ENCODE data around the gene LIPK. TPM values are rescaled to one million over a fixed set of nuclear protein-coding genes. Genes with fewer than 3 reads are reported as not detected.
"Not testable (repeated sequence)": the region's sequence is repeated elsewhere in the genome, so short reads cannot be mapped to it uniquely, and the experiment has no call there.

LIPK gene
- total RNA-seq, 1 experiment from 2014 or later = not detected

DNA sequence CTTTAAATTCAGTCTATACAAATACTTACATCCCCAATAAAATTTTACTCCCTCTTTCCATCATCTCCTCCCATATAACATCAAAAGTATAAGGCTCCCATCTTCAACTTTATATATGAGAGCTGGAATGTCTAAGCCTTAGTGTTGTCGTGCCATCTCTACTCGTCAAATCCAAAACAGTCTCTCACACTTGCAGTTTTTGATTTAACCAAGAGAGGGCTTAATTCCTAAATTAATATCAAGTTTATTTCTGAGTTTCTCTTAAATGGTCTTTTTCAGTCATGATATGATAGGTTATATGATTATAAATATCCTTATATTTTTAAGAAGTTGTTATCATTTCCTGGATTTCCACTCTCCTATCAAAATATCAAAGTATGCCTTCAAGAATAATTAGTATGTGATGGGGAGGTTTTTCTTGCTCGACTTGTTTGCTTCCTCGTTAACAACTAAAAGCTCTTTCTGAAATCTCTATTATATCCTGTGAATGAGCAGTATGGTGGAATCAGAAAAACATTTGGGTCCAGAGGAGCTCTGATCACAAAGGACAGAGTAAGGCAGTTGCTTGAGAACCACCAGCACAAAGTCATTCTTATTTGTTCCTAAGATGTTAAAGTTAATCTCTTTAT is 12.5 kb upstream of the LIPK start:
- DNase-seq = no peak
- Histone ChIP-seq H3K9me3 (ENCODE audit: low read length) (no peaks in the 10 kb centered on the region), H2AFZ (ENCODE audit: low read length) (no peak overlapping the region)

DNA sequence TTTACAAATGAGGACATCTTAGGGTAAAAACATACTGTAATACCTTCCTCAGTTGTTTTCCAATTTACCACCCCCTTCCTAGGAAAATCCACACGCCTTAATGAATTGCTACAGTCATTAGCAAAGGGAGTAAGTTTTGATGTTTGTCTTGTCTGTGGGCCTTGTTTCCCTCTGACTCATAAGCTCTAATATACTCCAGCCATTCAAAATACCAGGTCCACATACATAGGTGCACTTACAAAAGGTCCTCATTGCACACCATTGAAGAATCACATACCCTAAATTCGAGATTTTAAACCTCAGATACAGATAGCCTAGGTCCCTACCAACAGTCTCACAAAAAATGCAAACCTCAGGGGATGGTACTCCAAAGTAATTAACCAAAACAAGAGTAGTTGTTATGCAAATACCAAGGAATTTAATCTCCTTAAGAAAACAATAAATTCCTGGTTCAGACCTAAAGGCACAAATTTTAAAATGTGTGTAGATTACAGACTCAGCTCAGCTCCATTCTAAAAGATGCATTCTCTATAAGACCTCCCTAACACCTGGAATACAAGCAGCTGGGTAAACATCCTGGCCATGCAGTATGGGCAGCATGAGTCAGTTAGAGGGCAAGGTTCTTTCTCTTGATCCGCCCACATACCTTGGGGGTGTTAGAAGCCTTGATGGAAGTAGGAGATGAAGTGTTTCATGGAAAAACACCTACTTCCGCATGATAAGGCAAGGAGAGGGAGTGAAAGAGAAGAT is 3.0 kb upstream of the LIPK start:
- H3K4me2 ChIP-seq (ENCODE audit: low read depth, low read length, poor library complexity, severe bottlenecking) = no peak overlapping the region
- H3K4me1 ChIP-seq (ENCODE audit: low read length) = no peaks in the 10 kb centered on the region
- no peaks in the 10 kb centered on the region for H3K36me3 ChIP-seq (ENCODE audit: insufficient read depth, low read length)
- H3K27ac ChIP-seq (ENCODE audit: low read length) = no peak overlapping the region
- no peaks in the 10 kb centered on the region for H4K20me1 ChIP-seq (ENCODE audit: insufficient read depth, low read depth, low read length)
- no peak overlapping the region for H3K9ac ChIP-seq (ENCODE audit: low read length)
- no peaks in the 10 kb centered on the region for H3K9me2 ChIP-seq (replicated peaks; ENCODE audit: insufficient read depth, low read length)
- no peak overlapping the region for H3K4me3 ChIP-seq (ENCODE audit: low read length)
- no peak overlapping the region for H2AFZ ChIP-seq (ENCODE audit: low read length)
- no peaks in the 10 kb centered on the region for H3K79me2 ChIP-seq (ENCODE audit: low read length)
- no peaks in the 10 kb centered on the region for H3K27me3 ChIP-seq (ENCODE audit: low read length)
- no peak for DNase-seq
- H3K9me3 ChIP-seq (ENCODE audit: low read length) = no peaks in the 10 kb centered on the region

More for the DNA sequence above, 12.5 kb upstream of the LIPK start:
- no peaks in the 10 kb centered on the region for H3K4me1 ChIP-seq (ENCODE audit: low read length)
- no peaks in the 10 kb centered on the region for H3K27me3 ChIP-seq (ENCODE audit: low read length)
- H3K9ac ChIP-seq (ENCODE audit: low read length) = no peak overlapping the region
- no peak overlapping the region for H3K4me3 ChIP-seq (ENCODE audit: low read length)
- H3K36me3 ChIP-seq (ENCODE audit: insufficient read depth, low read length) = no peaks in the 10 kb centered on the region
- no peak overlapping the region for H3K4me2 ChIP-seq (ENCODE audit: low read depth, low read length, poor library complexity, severe bottlenecking)
- no peaks in the 10 kb centered on the region for H3K9me2 ChIP-seq (replicated peaks; ENCODE audit: insufficient read depth, low read length)
- H3K79me2 ChIP-seq (ENCODE audit: low read length) = no peaks in the 10 kb centered on the region
- no peak overlapping the region for H3K27ac ChIP-seq (ENCODE audit: low read length)
- no peaks in the 10 kb centered on the region for H4K20me1 ChIP-seq (ENCODE audit: insufficient read depth, low read depth, low read length)

DNA sequence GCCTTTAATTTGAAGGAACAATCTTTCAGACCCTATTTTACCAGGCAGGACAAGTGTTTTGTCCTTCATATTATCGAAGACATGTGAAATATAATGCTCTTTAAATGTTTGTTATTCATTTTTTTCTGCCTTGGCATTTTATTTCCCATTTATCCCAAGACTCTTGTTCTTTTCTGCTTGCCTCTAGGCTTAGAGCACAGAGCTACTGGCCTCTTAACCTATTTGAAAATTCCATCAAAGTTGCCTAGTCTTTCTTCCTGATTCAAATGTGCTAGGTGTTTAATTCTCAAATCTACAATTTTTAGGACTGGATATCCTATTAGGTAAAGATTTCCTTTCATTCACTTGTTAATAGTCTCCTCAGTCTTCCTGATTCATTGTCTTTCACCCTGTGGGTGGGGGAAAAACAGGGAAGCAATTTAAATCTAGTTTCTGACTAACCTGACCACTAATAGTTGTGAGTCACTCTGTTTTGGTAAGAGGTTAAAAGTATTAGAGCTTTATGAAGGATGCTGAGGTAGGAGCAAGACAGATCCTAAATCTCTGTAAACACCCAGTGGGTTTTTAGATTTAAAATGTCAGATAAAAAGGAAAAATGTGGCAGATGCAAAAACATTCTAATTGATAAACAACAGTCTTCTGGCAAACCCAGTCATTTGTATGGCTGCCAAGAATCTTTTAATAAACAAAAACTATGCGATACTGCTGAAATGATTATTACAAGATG is 1.5 kb downstream of the LIPK start:
- no peak overlapping the region for H3K9ac ChIP-seq (ENCODE audit: low read length)
- H3K4me1 ChIP-seq (ENCODE audit: low read length) = no peaks in the 10 kb centered on the region
- no peaks in the 10 kb centered on the region for H3K9me3 ChIP-seq (ENCODE audit: low read length)
- H3K79me2 ChIP-seq (ENCODE audit: low read length) = no peaks in the 10 kb centered on the region
- H3K4me3 ChIP-seq (ENCODE audit: low read length) = no peak overlapping the region
- no peaks in the 10 kb centered on the region for H3K9me2 ChIP-seq (replicated peaks; ENCODE audit: insufficient read depth, low read length)
- no peaks in the 10 kb centered on the region for H3K36me3 ChIP-seq (ENCODE audit: insufficient read depth, low read length)
- H3K4me2 ChIP-seq (ENCODE audit: low read depth, low read length, poor library complexity, severe bottlenecking) = no peak overlapping the region
- H3K27ac ChIP-seq (ENCODE audit: low read length) = no peak overlapping the region
- no peak for DNase-seq
- no peaks in the 10 kb centered on the region for H3K27me3 ChIP-seq (ENCODE audit: low read length)
- no peak overlapping the region for H2AFZ ChIP-seq (ENCODE audit: low read length)
- H4K20me1 ChIP-seq (ENCODE audit: insufficient read depth, low read depth, low read length) = no peaks in the 10 kb centered on the region

DNA sequence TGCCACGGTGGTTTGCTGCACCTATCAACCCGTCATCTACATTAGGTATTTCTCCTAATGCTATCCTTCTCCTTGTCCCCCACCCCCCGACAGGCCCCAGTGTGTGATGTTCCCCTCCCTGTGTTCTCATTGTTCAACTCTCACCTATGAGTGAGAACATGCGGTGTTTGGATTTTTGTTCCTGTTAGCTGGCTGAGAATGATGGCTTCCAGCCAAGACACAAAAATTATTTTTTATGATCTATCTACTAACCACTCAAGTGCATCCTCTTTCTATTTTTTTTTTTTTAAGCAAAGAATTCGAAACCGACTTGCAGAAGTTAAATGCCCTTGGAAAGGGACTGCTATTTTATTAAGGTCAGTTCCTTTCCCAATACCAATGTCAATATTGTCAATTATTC is 3.3 kb downstream of the LIPK start:
- not testable (repeated sequence) for H3K27ac ChIP-seq (ENCODE audit: low read length); H4K20me1 ChIP-seq (ENCODE audit: insufficient read depth, low read depth, low read length); DNase-seq; H3K4me2 ChIP-seq (ENCODE audit: low read depth, low read length, poor library complexity, severe bottlenecking); H3K9me3 ChIP-seq (ENCODE audit: low read length); H3K4me1 ChIP-seq (ENCODE audit: low read length); H3K9me2 ChIP-seq (replicated peaks; ENCODE audit: insufficient read depth, low read length); H2AFZ ChIP-seq (ENCODE audit: low read length); H3K36me3 ChIP-seq (ENCODE audit: insufficient read depth, low read length); H3K9ac ChIP-seq (ENCODE audit: low read length); H3K27me3 ChIP-seq (ENCODE audit: low read length); H3K79me2 ChIP-seq (ENCODE audit: low read length); H3K4me3 ChIP-seq (ENCODE audit: low read length)

DNA sequence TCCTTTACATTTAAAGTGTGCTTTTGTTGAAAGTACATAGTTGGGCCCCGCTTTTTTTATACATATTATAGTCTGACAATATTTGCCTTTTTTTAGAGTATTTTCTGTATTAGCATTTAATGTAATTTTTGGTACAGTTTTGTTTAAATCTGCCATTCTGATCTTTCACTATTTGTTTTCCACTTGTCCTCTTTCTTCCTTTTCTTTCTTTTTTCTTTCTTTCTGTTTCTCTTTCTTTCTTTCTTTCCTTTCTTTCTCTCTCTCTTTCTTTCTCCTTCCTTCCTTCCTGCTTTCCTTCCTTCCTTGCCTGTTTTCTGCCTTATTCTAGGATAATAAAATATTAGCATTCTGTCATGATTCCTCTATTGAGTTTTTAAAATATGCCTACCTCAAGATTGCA is 9.5 kb downstream of the LIPK start:
- Histone ChIP-seq H3K27me3 (ENCODE audit: low read length) (no peaks in the 10 kb centered on the region), H3K4me2 (ENCODE audit: low read depth, low read length, poor library complexity, severe bottlenecking) (no peak overlapping the region), H4K20me1 (ENCODE audit: insufficient read depth, low read depth, low read length) (no peaks in the 10 kb centered on the region), H3K79me2 (ENCODE audit: low read length) (no peaks in the 10 kb centered on the region), H3K9ac (ENCODE audit: low read length) (no peak overlapping the region), H3K4me1 (ENCODE audit: low read length) (no peaks in the 10 kb centered on the region), H3K9me2 (replicated peaks; ENCODE audit: insufficient read depth, low read length) (no peaks in the 10 kb centered on the region), H3K9me3 (ENCODE audit: low read length) (no peaks in the 10 kb centered on the region), H2AFZ (ENCODE audit: low read length) (no peak overlapping the region), H3K36me3 (ENCODE audit: insufficient read depth, low read length) (no peaks in the 10 kb centered on the region), H3K4me3 (ENCODE audit: low read length) (no peak overlapping the region), H3K27ac (ENCODE audit: low read length) (no peak overlapping the region)
- no peak for DNase-seq

DNA sequence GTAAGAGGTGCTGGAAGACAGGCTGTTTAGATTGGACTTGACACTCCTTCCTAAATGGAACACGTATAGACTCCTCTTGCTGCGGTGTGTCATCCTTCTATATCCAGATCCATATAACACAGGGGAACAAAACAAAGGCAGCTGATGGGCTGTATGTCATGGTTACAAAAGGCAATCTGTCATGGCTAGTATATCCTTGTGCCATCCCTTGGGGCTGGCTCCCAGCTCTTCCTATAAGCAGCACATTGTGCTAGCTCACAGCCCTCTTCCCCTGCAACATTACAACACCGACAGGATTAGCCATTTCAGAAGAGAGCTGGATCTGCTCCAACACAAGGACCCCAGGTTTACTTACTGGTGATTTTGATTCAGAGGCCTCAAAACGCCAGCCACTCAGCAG is 15.3 kb downstream of the LIPK start:
- no peaks in the 10 kb centered on the region for H4K20me1 ChIP-seq (ENCODE audit: insufficient read depth, low read depth, low read length)
- H3K4me2 ChIP-seq (ENCODE audit: low read depth, low read length, poor library complexity, severe bottlenecking) = no peak overlapping the region
- H3K9ac ChIP-seq (ENCODE audit: low read length) = no peak overlapping the region
- H3K27me3 ChIP-seq (ENCODE audit: low read length) = no peaks in the 10 kb centered on the region
- no peak overlapping the region for H3K4me3 ChIP-seq (ENCODE audit: low read length)
- H3K9me2 ChIP-seq (replicated peaks; ENCODE audit: insufficient read depth, low read length) = no peaks in the 10 kb centered on the region
- H3K36me3 ChIP-seq (ENCODE audit: insufficient read depth, low read length) = no peaks in the 10 kb centered on the region
- no peaks in the 10 kb centered on the region for H3K4me1 ChIP-seq (ENCODE audit: low read length)
- no peaks in the 10 kb centered on the region for H3K9me3 ChIP-seq (ENCODE audit: low read length)
- DNase-seq = no peak
- no peak overlapping the region for H3K27ac ChIP-seq (ENCODE audit: low read length)
- no peak overlapping the region for H2AFZ ChIP-seq (ENCODE audit: low read length)
- H3K79me2 ChIP-seq (ENCODE audit: low read length) = no peaks in the 10 kb centered on the region

DNA sequence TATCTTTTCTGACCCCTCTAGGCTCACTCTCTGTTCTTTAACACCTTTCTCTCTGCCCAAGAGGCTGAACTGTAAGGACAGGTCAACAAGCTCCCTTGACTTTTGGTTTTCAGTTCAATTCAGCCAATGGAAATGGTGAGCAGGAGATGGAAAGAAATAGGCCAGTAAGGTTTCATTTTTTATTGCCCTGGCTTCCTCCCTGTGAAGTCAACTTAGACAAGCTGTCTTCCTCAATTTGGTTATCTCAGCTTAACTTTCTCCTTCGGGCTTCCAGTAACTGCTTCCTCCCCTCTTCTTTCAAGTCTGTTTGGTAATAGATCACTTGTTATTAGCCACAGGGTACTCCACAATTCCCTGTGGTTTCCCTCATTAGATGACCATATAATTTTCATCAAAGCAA is 19.7 kb downstream of the LIPK start:
- Histone ChIP-seq H3K9me2 (replicated peaks; ENCODE audit: insufficient read depth, low read length) (no peaks in the 10 kb centered on the region), H3K9me3 (ENCODE audit: low read length) (no peaks in the 10 kb centered on the region), H4K20me1 (ENCODE audit: insufficient read depth, low read depth, low read length) (no peaks in the 10 kb centered on the region), H3K36me3 (ENCODE audit: insufficient read depth, low read length) (no peaks in the 10 kb centered on the region), H3K4me1 (ENCODE audit: low read length) (no peaks in the 10 kb centered on the region), H3K9ac (ENCODE audit: low read length) (no peak overlapping the region), H3K27me3 (ENCODE audit: low read length) (no peaks in the 10 kb centered on the region), H3K4me2 (ENCODE audit: low read depth, low read length, poor library complexity, severe bottlenecking) (no peak overlapping the region), H2AFZ (ENCODE audit: low read length) (no peak overlapping the region), H3K4me3 (ENCODE audit: low read length) (no peak overlapping the region), H3K27ac (ENCODE audit: low read length) (no peak overlapping the region), H3K79me2 (ENCODE audit: low read length) (no peaks in the 10 kb centered on the region)
- no peak for DNase-seq

DNA sequence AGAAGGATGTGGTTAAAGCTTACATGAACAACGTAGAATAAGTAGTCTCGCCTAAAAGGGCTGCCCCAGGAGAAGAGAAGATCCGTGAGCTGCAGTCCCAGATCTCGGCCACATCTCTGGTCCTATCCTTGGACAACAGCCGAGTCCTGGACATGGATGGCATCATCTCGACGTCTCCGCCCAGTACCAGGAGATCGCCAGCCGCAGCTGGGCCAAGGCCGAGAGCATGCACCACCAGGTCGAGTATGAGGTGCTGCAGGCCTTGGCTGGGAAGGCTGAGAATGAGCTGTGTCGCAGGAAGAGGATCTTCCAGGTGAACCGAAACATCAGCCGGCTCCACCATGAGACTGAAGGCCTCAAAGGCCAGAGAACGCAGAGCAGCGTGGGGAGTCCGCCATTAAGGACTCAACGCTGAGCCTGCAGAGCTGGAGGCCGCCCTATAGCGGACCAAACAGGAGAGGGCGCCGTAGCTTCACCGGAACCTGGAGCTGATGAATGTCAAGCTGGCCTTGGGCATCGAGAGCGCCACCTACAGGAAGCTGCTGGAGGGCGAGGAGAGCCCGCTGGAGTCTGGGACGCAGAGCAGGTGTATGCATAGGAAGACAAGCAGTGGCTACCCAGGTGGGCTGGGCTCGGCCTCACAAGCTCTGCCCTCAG is 22.2 kb downstream of the LIPK start:
- Histone ChIP-seq H3K4me1 (ENCODE audit: low read length) (no peaks in the 10 kb centered on the region), H3K9ac (ENCODE audit: low read length) (no peak overlapping the region), H3K9me2 (replicated peaks; ENCODE audit: insufficient read depth, low read length) (no peaks in the 10 kb centered on the region), H3K27ac (ENCODE audit: low read length) (no peak overlapping the region), H3K4me3 (ENCODE audit: low read length) (no peak overlapping the region), H3K79me2 (ENCODE audit: low read length) (no peaks in the 10 kb centered on the region), H3K27me3 (ENCODE audit: low read length) (no peaks in the 10 kb centered on the region), H3K9me3 (ENCODE audit: low read length) (no peaks in the 10 kb centered on the region), H3K36me3 (ENCODE audit: insufficient read depth, low read length) (no peaks in the 10 kb centered on the region), H2AFZ (ENCODE audit: low read length) (no peak overlapping the region), H3K4me2 (ENCODE audit: low read depth, low read length, poor library complexity, severe bottlenecking) (no peak overlapping the region), H4K20me1 (ENCODE audit: insufficient read depth, low read depth, low read length) (no peaks in the 10 kb centered on the region)
- peak; percentile 80 for DNase-seq

Data from Karpas-422 (cell line).